Motor neuron (in vitro differentiated cells): Measurements from ENCODE around the gene SCUBE1. TPM values are rescaled to one million over a fixed set of nuclear protein-coding genes. Genes with fewer than 3 reads are reported as not detected.

Experiments used
- ATAC-seq, 8 experiments: fragments of 200-7000 bp; cut with Tn5 transposase; replicated peaks in 6 of 8; 2 replicates each; pipeline ENCODE4 v1.8.0; 2021; ENCODE audit warnings: mild to moderate bottlenecking in 8 of 8, moderate library complexity in 8 of 8
- H3K27ac ChIP-seq, 2 donors: fragments of 250-450 bp; sonication (Bioruptor Pico); 2 replicates each; pipeline ENCODE4 v1.9.0; 2021; ENCODE audit warnings: antibody characterized with exemption in 2 of 2, mild to moderate bottlenecking in 2 of 2, moderate library complexity in 1 of 2
- H3K4me1 ChIP-seq, 2 donors: fragments of 250-450 bp; sonication (Bioruptor Pico); replicated peaks in 1 of 2; 2 replicates each; pipeline ENCODE4 v1.6.1; 2021; ENCODE audit warnings: antibody characterized with exemption in 2 of 2, mild to moderate bottlenecking in 2 of 2, moderate library complexity in 1 of 2
- H3K4me3 ChIP-seq, 5 donors: fragments of 250-450 bp; sonication (Bioruptor Pico); 2 replicates each; pipeline ENCODE4 v1.9.0; 2021; ENCODE audit warnings: antibody characterized with exemption in 5 of 5, mild to moderate bottlenecking in 5 of 5, moderate library complexity in 4 of 5
- WGBS, 10 experiments: fragments of 450-650 bp; shearing (Covaris generic); methylation state at CpG; one replicate each; pipeline ENCODE4 v1.0.0; 2022; 5-methylcytosine and 5-hydroxymethylcytosine counted together
- in situ Hi-C, 9 experiments: fragments of 400-800 bp; cut with MboI; loops; one replicate each; pipeline ENCODE4 v1.15.0; 2021; ENCODE audit warnings: low sequenced_read_pairs in 9 of 9, low pct_unique_long_range_greater_than_20kb in 2 of 9; ENCODE audit not compliant: unreplicated experiment in 9 of 9
- total RNA-seq, 8 experiments: library from RNA; unstranded; fragments of 300-600 nt; gene quantifications; 2 replicates each; pipeline versions ENCODE4 v1.2.3 to v1.2.4, GENCODE V29; 2022

The SCUBE1 gene
- total RNA-seq, 8 experiments from 2014 or later, result 0.09 to 16.9 (median 1.8) TPM

- no peak overlapping the region for H3K27ac ChIP-seq
- in situ Hi-C loops, result loop anchor here in 4 of 9 experiments (25.0 kb wide), 2 partner anchors 105 to 130 kb away; no protein-coding TSS in a partner anchor
- WGBS, 10 experiments, result 34 to 100% (median 87%) methylated on average over 1 to 7 of the region's 8 CpGs; no CpG with 5 or more reads in 1 of the 10 experiments
- no peaks in the 10 kb centered on the region for H3K4me1 ChIP-seq
- no peak overlapping the region for H3K4me3 ChIP-seq
- ATAC-seq, result no peak
Measured at GRCh38 chr22:43256976-43257545, 86.1 kb downstream of the SCUBE1 start.

GRCh38 chr22:43256569-43256968 is 86.6 kb downstream of the SCUBE1 start:
- Histone ChIP-seq H3K27ac (no peak overlapping the region), H3K4me3 (no peak overlapping the region), H3K4me1 (peaks cover 0 to 2% of the 10 kb centered on the region in 2 donors)
- no peak for ATAC-seq
- 49 to 100% (median 90%) methylated on average over 1 to 9 of the region's 9 CpGs; no CpG with 5 or more reads in 2 of the 10 experiments for WGBS, 10 experiments
- in situ Hi-C loops, result loop anchor here in 4 of 9 experiments (25.0 kb wide), 2 partner anchors 106 to 131 kb away; no protein-coding TSS in a partner anchor

- WGBS, 10 experiments, result 63 to 96% (median 87%) methylated on average over 3 to 8 of the region's 23 CpGs; no CpG with 5 or more reads in 5 of the 10 experiments
- in situ Hi-C loops, result loop anchor here in 4 of 9 experiments (25.0 kb wide), 2 partner anchors 107 to 132 kb away; no protein-coding TSS in a partner anchor
- H3K4me3 ChIP-seq, result no peak overlapping the region
- H3K4me1 ChIP-seq, result peaks cover 0 to 2% of the 10 kb centered on the region in 2 donors
- no peak for ATAC-seq
- H3K27ac ChIP-seq, result no peak overlapping the region
Measured at GRCh38 chr22:43255299-43255698, 87.9 kb downstream of the SCUBE1 start.

GRCh38 chr22:43253839-43254238 is 89.3 kb downstream of the SCUBE1 start:
- no peak overlapping the region for H3K27ac ChIP-seq
- 83 to 100% (median 100%) methylated on average over 1 to 2 of the region's 5 CpGs; no CpG with 5 or more reads in 7 of the 10 experiments for WGBS, 10 experiments
- peaks cover 0 to 2% of the 10 kb centered on the region in 2 donors for H3K4me1 ChIP-seq
- no peak overlapping the region for H3K4me3 ChIP-seq
- no peak for ATAC-seq
- in situ Hi-C loops, result loop anchor here in 4 of 9 experiments (25.0 kb wide), 2 partner anchors 108 to 133 kb away; no protein-coding TSS in a partner anchor

- peaks cover 0 to 2% of the 10 kb centered on the region in 2 donors for H3K4me1 ChIP-seq
- in situ Hi-C loops, result loop anchor here in 4 of 9 experiments (25.0 kb wide), 2 partner anchors 110 to 135 kb away; no protein-coding TSS in a partner anchor
- ATAC-seq, result no peak
Measured at GRCh38 chr22:43252319-43252718, 90.9 kb downstream of the SCUBE1 start.

GRCh38 chr22:43249789-43250471 is 93.2 kb downstream of the SCUBE1 start:
- H3K4me1 ChIP-seq, result peaks cover 0 to 2% of the 10 kb centered on the region in 2 donors
- no peak overlapping the region for H3K4me3 ChIP-seq
- ATAC-seq, result peak in 3 of 8 experiments; percentile 18 to 74 (median 38)
- WGBS, 10 experiments, result 43 to 100% (median 73%) methylated on average over 1 to 8 of the region's 16 CpGs; no CpG with 5 or more reads in 2 of the 10 experiments
- no peak overlapping the region for H3K27ac ChIP-seq
- in situ Hi-C loops, result loop anchor here in 5 of 9 experiments (25.0 kb wide), 2 partner anchors 112 to 137 kb away; no protein-coding TSS in a partner anchor

More at GRCh38 chr22:43252319-43252718, 90.9 kb downstream of the SCUBE1 start:
- Histone ChIP-seq H3K4me3 (no peak overlapping the region), H3K27ac (no peak overlapping the region)
- WGBS, 10 experiments, result 48 to 94% (median 89%) methylated on average over 3 to 6 of the region's 10 CpGs; no CpG with 5 or more reads in 3 of the 10 experiments

- ATAC-seq, result no peak
- Histone ChIP-seq H3K4me3 (no peak overlapping the region), H3K27ac (no peak overlapping the region), H3K4me1 (peaks cover 0 to 2% of the 10 kb centered on the region in 2 donors)
- WGBS, 10 experiments, result 0 to 100% (median 88%) methylated on average over 1 to 6 of the region's 10 CpGs; no CpG with 5 or more reads in 4 of the 10 experiments
- in situ Hi-C loops, result loop anchor here in 1 of 9 experiments (25.0 kb wide), 1 partner anchor 115 kb away; no protein-coding TSS in a partner anchor
Measured at GRCh38 chr22:43247546-43248260, 95.5 kb downstream of the SCUBE1 start.

- ATAC-seq, result no peak
- no peak overlapping the region for H3K27ac ChIP-seq
- H3K4me3 ChIP-seq, result no peak overlapping the region
- WGBS, 10 experiments, result 38 to 83% methylated on average over 2 to 4 of the region's 4 CpGs; no CpG with 5 or more reads in 8 of the 10 experiments
- no peaks in the 10 kb centered on the region for H3K4me1 ChIP-seq
- in situ Hi-C loops, result loop anchor here in 1 of 9 experiments (25.0 kb wide), 1 partner anchor 116 kb away; no protein-coding TSS in a partner anchor
Measured at GRCh38 chr22:43246188-43246587, 97.0 kb downstream of the SCUBE1 start.

- in situ Hi-C loops, result loop anchor here in 1 of 9 experiments (25.0 kb wide), 1 partner anchor 117 kb away; no protein-coding TSS in a partner anchor
- Histone ChIP-seq H3K27ac (no peak overlapping the region), H3K4me3 (no peak overlapping the region), H3K4me1 (no peaks in the 10 kb centered on the region)
- ATAC-seq, result peak in 1 of 8 experiments; percentile 2
- 33 to 93% (median 66%) methylated on average over 2 to 6 of the region's 10 CpGs; no CpG with 5 or more reads in 6 of the 10 experiments for WGBS, 10 experiments
Measured at GRCh38 chr22:43245717-43246116, 97.5 kb downstream of the SCUBE1 start.

GRCh38 chr22:43244803-43245527 is 98.2 kb downstream of the SCUBE1 start:
- H3K4me1 ChIP-seq, result peaks cover 0 to 2% of the 10 kb centered on the region in 2 donors
- WGBS, 10 experiments, result 37 to 100% (median 61%) methylated on average over 1 to 6 of the region's 24 CpGs; no CpG with 5 or more reads in 4 of the 10 experiments
- H3K4me3 ChIP-seq, result no peak overlapping the region
- ATAC-seq, result peak in 4 of 8 experiments; percentile 13 to 92 (median 74)
- no peak overlapping the region for H3K27ac ChIP-seq
- in situ Hi-C loops, result loop anchor here in 1 of 9 experiments (25.0 kb wide), 1 partner anchor 117 kb away; no protein-coding TSS in a partner anchor

GRCh38 chr22:43244402-43244801 is 98.8 kb downstream of the SCUBE1 start:
- peaks cover 0 to 6% of the 10 kb centered on the region in 2 donors for H3K4me1 ChIP-seq
- no peak overlapping the region for H3K4me3 ChIP-seq
- H3K27ac ChIP-seq, result no peak overlapping the region
- in situ Hi-C loops, result loop anchor here in 1 of 9 experiments (25.0 kb wide), 1 partner anchor 118 kb away; no protein-coding TSS in a partner anchor
- peak in 3 of 8 experiments; percentile 9 to 20 (median 10) for ATAC-seq
- 71 to 100% (median 91%) methylated on average over 1 to 3 of the region's 7 CpGs; no CpG with 5 or more reads in 6 of the 10 experiments for WGBS, 10 experiments
